Astrocyte (in vitro differentiated cells and primary cell): Measurements from ENCODE around the gene MKLN1.

Experiments
- CTCF ChIP-seq: IDR thresholded peaks from 2 replicates; pipeline ENCODE4 v1.5.1; 2011; ENCODE audit warnings: low read depth, mild to moderate bottlenecking, inconsistent platforms, low read length, moderate library complexity; ENCODE audit not compliant: insufficient read depth
- EZH2 ChIP-seq: IDR thresholded peaks from 2 replicates; pipeline ENCODE4 v1.6.1; 2012; ENCODE audit warnings: mild to moderate bottlenecking, low read length, inconsistent platforms; ENCODE audit not compliant: insufficient read depth

- TF ChIP-seq CTCF (peak; percentile 84), EZH2 (no peak)
These were observed 180.1 kb downstream of the MKLN1 start for GRCh38 chr7:131507592-131508331.
